Sigmoid colon (tissue), 7 donors: ENCODE data around the gene CYGB. TPM values are rescaled to one million over a fixed set of nuclear protein-coding genes. Genes with fewer than 3 reads are reported as not detected.

Experiments
- DNase-seq: peaks from one replicate; pipeline ENCODE4 v3.0.0-alpha.2; 2019
- H3K27ac ChIP-seq, 4 donors: fragments of 200-600 bp; sonication (generic); one replicate each; pipeline ENCODE4 v1.5.1; 2016 to 2019; ENCODE audit warnings: mild to moderate bottlenecking in 1 of 4
- H3K27me3 ChIP-seq, 3 donors: fragments of 200-600 bp; sonication (generic); one replicate each; pipeline ENCODE4 v1.5.1; 2019; ENCODE audit warnings: mild to moderate bottlenecking in 1 of 3
- H3K36me3 ChIP-seq, 4 donors: fragments of 200-600 bp; sonication (generic); one replicate each; pipeline ENCODE4 v1.5.1; 2016 to 2019
- H3K4me1 ChIP-seq, 4 donors: fragments of 200-600 bp; sonication (generic); one replicate each; pipeline ENCODE4 v1.5.1; 2017 to 2019
- H3K4me3 ChIP-seq, 4 donors: fragments of 200-600 bp; sonication (generic); one replicate each; pipeline ENCODE4 v1.5.1; 2017 to 2019; ENCODE audit warnings: mild to moderate bottlenecking in 2 of 4, moderate library complexity in 1 of 4
- H3K9me3 ChIP-seq, 4 donors: fragments of 200-600 bp in 3 of 4; sonication (generic) in 3 of 4; one replicate each; pipeline versions ENCODE4 v1.5.1 to v1.6.1; 2013 to 2019
- EP300 ChIP-seq, 4 donors: sonication (generic); formaldehyde crosslinking; IDR thresholded peaks; one replicate each; pipeline ENCODE4 v1.6.1; 2017; ENCODE audit warnings: antibody characterized with exemption in 4 of 4
- POLR2A ChIP-seq, 2 donors: fragments of 450-650 bp; IDR thresholded peaks; one replicate each; pipeline ENCODE4 v1.6.1; 2016; ENCODE audit warnings: antibody characterized with exemption in 2 of 2, mild to moderate bottlenecking in 2 of 2, moderate library complexity in 2 of 2
- POLR2AphosphoS5 ChIP-seq, 4 donors: sonication (generic); formaldehyde crosslinking; IDR thresholded peaks; one replicate each; pipeline ENCODE4 v1.6.1; 2017; ENCODE audit warnings: antibody characterized with exemption in 4 of 4
- WGBS, 2 donors: extraction: QIAGEN DNeasy Blood & Tissue Kit; methylation state at CpG; one replicate each; pipeline ENCODE4 v1.1.7; 2013; 5-methylcytosine and 5-hydroxymethylcytosine counted together
- intact Hi-C: fragments of 100-400 bp; cut with DNase I; formaldehyde crosslinking; loops from one replicate; pipeline ENCODE4 v1.15.1; 2023
- polyA plus RNA-seq, 3 donors: library from polyadenylated mRNA; stranded (reverse); fragments of 200-250 nt; gene quantifications; one replicate each; pipeline ENCODE4 v1.2.3, GENCODE V29; 2013
- total RNA-seq, 4 donors: library from RNA; depleted of rRNA; stranded (reverse); fragments of >200 nt; gene quantifications; one replicate each; pipeline ENCODE4 v1.1.0, GENCODE V29; 2016
- TF ChIP-seq, protein P1 (sequence below), 4 experiments: fragments of 450-650 bp in 3 of 4; fragments of 200-600 bp in 1 of 4; IDR thresholded peaks; one replicate each; pipeline ENCODE4 v1.5.1; 2016 to 2019; ENCODE audit warnings: antibody characterized with exemption in 4 of 4, mild to moderate bottlenecking in 3 of 4, moderate library complexity in 2 of 4
- donor health status: healthy with polysubstance abuse.
- donor health status: Bipolar disorder and iron deficiency.
- donor health status: healthy.

Gene CYGB
- total and polyA plus RNA-seq, 7 donors, result 9.7 to 33.4 (median 19.0) TPM

DNA sequence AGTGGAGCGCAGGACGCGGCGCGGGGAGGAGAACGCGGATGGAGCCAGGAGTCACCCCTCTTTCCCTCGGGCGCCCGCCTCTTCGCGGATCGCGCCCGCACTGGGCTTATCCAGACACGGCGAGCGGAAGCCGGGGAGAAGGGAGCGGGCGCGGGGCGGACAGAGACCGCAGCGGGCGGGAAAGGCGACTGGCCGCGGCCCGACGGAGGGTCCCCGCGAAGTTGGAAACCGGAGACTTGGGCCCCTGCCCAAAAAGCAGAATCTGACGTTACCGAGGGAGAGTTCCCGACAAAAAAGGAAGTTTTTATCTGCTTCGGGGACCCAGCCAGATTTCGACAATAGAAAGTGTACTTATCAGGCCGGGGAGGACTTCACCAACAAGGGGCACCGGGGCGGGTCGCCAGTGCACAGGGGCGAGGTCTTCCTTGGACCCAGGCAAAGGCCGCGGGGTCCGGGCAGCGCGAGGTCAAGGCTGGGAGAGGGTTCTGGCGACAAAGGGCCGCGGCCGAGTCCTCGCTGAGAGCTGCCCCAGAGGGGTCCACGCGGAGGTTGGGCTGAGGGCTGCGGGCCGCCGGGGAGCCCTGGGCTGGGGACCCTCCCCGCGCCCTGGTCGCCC is 47.6 kb upstream of the CYGB start:
- no peaks in the 10 kb centered on the region for H3K36me3 ChIP-seq
- 1% methylated on average over 62 of the region's 62 CpGs for WGBS, 2 donors
- intact Hi-C loops, result no loop called here
- peak overlapping the region; percentile 52 to 67 (median 60) for H3K27ac ChIP-seq
- TF ChIP-seq POLR2A (IDR thresholded peaks at IDR 0.05) (no peak), POLR2AphosphoS5 (IDR thresholded peaks at IDR 0.05) (peak in 1 of 4 donors; percentile 44), EP300 (IDR thresholded peaks at IDR 0.05) (no peak)
- TF ChIP-seq, protein P1, sequence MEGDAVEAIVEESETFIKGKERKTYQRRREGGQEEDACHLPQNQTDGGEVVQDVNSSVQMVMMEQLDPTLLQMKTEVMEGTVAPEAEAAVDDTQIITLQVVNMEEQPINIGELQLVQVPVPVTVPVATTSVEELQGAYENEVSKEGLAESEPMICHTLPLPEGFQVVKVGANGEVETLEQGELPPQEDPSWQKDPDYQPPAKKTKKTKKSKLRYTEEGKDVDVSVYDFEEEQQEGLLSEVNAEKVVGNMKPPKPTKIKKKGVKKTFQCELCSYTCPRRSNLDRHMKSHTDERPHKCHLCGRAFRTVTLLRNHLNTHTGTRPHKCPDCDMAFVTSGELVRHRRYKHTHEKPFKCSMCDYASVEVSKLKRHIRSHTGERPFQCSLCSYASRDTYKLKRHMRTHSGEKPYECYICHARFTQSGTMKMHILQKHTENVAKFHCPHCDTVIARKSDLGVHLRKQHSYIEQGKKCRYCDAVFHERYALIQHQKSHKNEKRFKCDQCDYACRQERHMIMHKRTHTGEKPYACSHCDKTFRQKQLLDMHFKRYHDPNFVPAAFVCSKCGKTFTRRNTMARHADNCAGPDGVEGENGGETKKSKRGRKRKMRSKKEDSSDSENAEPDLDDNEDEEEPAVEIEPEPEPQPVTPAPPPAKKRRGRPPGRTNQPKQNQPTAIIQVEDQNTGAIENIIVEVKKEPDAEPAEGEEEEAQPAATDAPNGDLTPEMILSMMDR (IDR thresholded peaks at IDR 0.05), result no peak
- H3K27me3 ChIP-seq, result peaks cover 19 to 53% (median 19%) of the 10 kb centered on the region in 3 donors
- H3K4me3 ChIP-seq, result peak overlapping the region; percentile 39 to 60 (median 52)
- peaks cover 0 to 26% (median 20%) of the 10 kb centered on the region in 4 donors for H3K4me1 ChIP-seq
- H3K9me3 ChIP-seq, result no peaks in the 10 kb centered on the region
- peak; percentile 63 for DNase-seq

DNA sequence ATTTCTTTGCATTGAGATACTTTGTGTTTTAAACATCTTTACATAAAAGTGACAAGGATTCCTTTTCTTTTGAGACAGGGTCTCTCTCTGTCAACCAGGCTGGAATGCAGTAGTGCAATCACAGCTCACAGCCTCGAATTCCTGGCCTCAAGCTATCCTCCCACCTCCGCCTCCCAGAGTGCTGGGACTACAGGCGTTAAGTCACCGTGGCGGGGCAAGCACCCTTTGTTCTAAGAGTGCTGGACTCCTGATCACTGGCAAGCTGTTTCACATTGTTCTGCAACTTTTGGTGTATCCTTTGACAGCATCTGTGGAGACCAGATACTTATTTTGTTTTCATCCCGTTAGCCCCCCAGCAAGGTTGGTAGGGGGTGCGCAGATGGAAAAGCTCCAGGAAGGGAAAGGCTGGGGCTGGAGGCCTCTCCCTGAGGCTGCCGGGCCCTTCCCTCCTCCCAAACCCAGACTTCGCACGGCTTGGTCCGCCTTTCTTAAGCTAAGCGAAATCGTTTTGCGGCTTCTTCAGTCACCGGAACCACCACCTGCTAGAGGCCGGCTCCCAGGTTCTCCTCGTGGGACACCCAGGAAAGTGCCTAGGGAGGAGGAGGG is 47.0 kb upstream of the CYGB start:
- Histone ChIP-seq H3K4me1 (peaks cover 0 to 26% (median 20%) of the 10 kb centered on the region in 4 donors), H3K27ac (peak overlapping the region; percentile 52 to 67 (median 60)), H3K9me3 (no peaks in the 10 kb centered on the region), H3K36me3 (no peaks in the 10 kb centered on the region), H3K27me3 (peaks cover 19 to 52% (median 19%) of the 10 kb centered on the region in 3 donors), H3K4me3 (peak overlapping the region; percentile 39 to 60 (median 52))
- TF ChIP-seq EP300 (IDR thresholded peaks at IDR 0.05) (no peak), POLR2AphosphoS5 (IDR thresholded peaks at IDR 0.05) (no peak), POLR2A (IDR thresholded peaks at IDR 0.05) (no peak)
- TF ChIP-seq, protein P1 (IDR thresholded peaks at IDR 0.05), result no peak
- 17 to 23% methylated on average over 17 of the region's 17 CpGs for WGBS, 2 donors
- peak; percentile 63 for DNase-seq
- intact Hi-C loops, result no loop called here

DNA sequence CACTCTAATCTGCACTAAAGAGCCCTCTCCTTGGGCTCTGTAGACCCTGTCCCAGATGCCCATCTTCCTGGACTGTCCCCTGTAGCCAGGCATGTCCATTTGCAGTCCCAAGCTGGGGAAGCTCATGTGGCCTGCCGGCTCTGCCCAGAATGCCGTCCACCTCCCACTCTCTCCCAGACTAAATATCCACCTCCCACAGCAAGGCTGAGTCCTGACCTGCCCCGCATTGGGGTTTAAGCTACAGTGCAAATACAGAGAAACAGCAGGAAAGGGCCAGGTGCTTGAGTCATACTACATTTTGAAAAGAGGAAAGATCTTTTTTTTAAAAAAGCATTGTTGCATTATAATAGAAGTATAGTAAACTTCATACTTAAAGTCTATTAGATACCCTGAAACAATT is 45.2 kb upstream of the CYGB start:
- Histone ChIP-seq H3K9me3 (no peaks in the 10 kb centered on the region), H3K4me1 (peaks cover 0 to 26% (median 20%) of the 10 kb centered on the region in 4 donors), H3K36me3 (no peaks in the 10 kb centered on the region), H3K27me3 (peaks cover 17 to 36% (median 19%) of the 10 kb centered on the region in 3 donors), H3K27ac (no peak overlapping the region), H3K4me3 (no peak overlapping the region)
- intact Hi-C loops, result no loop called here
- TF ChIP-seq EP300 (IDR thresholded peaks at IDR 0.05), result no peak
- TF ChIP-seq, protein P1 (IDR thresholded peaks at IDR 0.05), result no peak
- no peak for TF ChIP-seq POLR2AphosphoS5 (IDR thresholded peaks at IDR 0.05)
- no peak for TF ChIP-seq POLR2A (IDR thresholded peaks at IDR 0.05)
- DNase-seq, result no peak
- 32 to 33% methylated on average over 3 of the region's 3 CpGs for WGBS, 2 donors

DNA sequence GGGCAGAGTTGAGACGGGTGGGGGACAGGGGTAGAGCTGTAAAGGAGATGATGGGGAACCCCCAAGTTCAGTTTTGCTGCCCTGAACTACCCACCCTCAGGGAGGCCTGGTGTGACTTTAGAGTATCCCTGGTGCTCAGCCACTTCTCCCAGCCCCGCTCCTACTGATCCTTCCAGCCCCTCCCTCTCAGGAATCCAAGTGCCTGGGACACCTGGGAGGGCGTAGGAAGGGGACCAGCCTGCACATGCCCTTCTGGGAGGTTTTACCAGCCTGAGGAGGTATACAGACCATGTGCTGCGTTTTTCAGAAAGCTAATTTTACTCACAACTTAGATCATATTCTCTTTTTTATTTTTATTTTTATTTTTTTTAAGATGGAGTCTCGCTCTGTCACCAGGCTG is 44.0 kb upstream of the CYGB start:
- intact Hi-C loops, result no loop called here
- TF ChIP-seq, protein P1 (IDR thresholded peaks at IDR 0.05), result no peak
- TF ChIP-seq EP300 (IDR thresholded peaks at IDR 0.05), result no peak
- TF ChIP-seq POLR2AphosphoS5 (IDR thresholded peaks at IDR 0.05), result no peak
- TF ChIP-seq POLR2A (IDR thresholded peaks at IDR 0.05), result no peak
- Histone ChIP-seq H3K4me3 (no peak overlapping the region), H3K27me3 (peaks cover 10 to 25% (median 14%) of the 10 kb centered on the region in 3 donors), H3K27ac (no peak overlapping the region), H3K9me3 (no peaks in the 10 kb centered on the region), H3K36me3 (no peaks in the 10 kb centered on the region), H3K4me1 (peaks cover 0 to 20% (median 18%) of the 10 kb centered on the region in 4 donors)
- DNase-seq, result no peak
- WGBS, 2 donors, result 85 to 92% methylated on average over 5 of the region's 5 CpGs
